GM12873 (cell line): ENCODE results near the gene MDFI.

Experiments
- CTCF ChIP-seq: IDR thresholded peaks from 2 replicates; pipeline ENCODE4 v1.5.1; 2012; ENCODE audit warnings: low read depth, mild to moderate bottlenecking, moderate library complexity, low read length, control low read depth; ENCODE audit not compliant: insufficient read depth; ENCODE audit errors: missing control alignments

Gene MDFI

GRCh38 chr6:41626917-41627316 lies 11.4 kb upstream of the MDFI start:
- TF ChIP-seq CTCF, result no peak

GRCh38 chr6:41629128-41629527 lies 9.1 kb upstream of the MDFI start:
- no peak for TF ChIP-seq CTCF

DNA sequence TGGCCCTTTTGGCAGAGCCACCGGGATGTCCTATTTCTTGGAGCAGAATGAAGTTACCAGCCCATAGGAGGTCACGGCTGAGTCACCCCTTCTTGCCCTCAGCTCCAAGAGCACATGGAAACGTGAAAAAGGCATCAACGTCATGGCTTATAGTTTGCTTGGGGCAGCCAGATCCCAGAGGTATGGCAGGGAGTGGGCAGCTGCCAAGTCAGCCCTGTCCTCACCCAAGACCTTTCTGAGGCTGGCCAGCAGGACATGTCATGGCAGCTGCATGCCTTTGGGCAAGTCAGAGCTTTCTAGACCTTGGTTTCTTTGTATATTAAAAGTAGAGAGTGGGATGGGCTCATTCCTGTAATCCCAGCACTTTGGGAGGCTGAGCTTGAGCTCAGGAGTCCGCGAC lies 8.2 kb upstream of the MDFI start:
- no peak for TF ChIP-seq CTCF

DNA sequence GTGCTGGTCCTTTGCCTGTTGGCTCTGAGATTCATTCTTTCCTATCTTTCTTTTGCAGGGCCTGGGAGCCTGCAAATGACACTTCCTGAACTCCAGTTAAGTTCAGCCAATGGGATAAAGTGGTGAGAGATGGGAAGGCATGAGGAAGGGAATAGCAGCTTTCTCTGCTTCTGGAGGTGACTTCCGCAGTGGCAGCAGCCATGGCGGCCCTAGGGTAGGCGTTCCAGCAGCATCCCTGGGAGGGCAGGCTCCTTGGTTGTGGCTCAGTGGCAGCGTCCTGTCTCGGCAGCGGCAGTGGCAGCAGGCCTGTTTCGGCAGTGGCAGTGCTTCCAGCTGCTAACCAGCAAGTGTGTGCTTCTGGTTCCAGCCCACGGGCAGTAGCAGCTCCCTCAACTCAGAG lies 7.3 kb upstream of the MDFI start:
- TF ChIP-seq CTCF, result no peak

DNA sequence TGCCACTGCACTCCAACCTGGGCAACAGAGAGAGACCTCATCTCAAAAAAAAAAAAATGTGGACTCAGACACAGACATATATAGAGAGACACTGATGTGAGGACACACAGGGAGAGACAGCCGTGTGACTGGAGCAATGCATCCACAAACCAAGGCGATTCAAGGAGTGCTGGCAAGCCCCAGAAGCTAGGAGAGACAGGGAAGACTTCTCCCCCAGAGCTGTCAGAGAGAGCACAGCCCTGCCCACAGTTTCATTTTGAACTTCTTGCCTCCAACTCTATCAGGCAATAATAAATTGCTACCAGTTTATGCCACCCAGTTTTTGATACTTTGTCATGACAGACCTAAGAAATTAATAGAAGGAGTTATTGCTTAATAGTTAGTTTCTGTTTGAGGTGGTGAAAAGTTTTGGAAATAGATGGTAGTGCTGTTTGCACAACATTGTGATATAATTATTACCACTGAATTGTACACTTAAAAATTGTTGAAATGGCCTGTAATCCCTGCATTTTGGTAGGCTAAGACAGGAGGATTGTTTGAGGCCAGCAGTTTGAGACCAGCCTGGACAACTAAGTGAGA lies 5.1 kb upstream of the MDFI start:
- TF ChIP-seq CTCF, result no peak

GRCh38 chr6:41634657-41635056 lies 3.6 kb upstream of the MDFI start:
- TF ChIP-seq CTCF, result no peak

DNA sequence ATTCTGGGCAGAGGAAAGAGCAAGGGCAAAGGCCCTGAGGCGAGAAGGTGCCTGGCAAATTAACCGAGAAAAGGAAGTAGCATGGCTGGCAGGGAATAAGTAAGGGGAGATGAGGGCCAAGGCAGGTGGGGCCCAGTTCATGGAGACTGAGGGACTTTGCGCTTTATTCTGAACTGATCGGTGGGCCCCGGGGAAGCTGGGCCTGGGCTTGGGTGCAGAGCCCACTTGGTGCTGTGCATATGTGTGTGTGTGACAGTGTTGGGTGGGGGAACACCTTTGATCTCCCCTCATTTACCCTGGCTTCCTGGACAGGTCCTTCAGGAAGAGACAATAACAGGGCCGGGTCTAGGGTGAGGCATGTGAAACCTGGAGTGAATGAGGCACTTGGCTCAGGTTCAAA lies 2.9 kb upstream of the MDFI start:
- no peak for TF ChIP-seq CTCF
